Spleen (tissue), 11 donors: ENCODE measurements around the gene SERINC3. TPM values are rescaled to one million over a fixed set of nuclear protein-coding genes. Genes with fewer than 3 reads are reported as not detected.
"Not testable (repeated sequence)": the region's sequence is repeated elsewhere in the genome, so short reads cannot be mapped to it uniquely, and the experiment has no call there.

Experiments used
- DNase-seq: peaks from one replicate; pipeline ENCODE4 v3.0.0-alpha.2; 2020
- H3K27ac ChIP-seq, 8 donors: fragments of 200-600 bp; sonication (generic) in 7 of 8; 1 replicate in 4 of 8; 2 replicates in 4 of 8; pipeline versions ENCODE4 v1.5.0 to v1.8.0; 2016 to 2021; ENCODE audit warnings: inconsistent platforms in 4 of 8, mild to moderate bottlenecking in 4 of 8, moderate library complexity in 1 of 8
- H3K27me3 ChIP-seq, 7 donors: fragments of 200-600 bp; sonication (generic) in 6 of 7; replicated peaks in 1 of 7; 1 replicate in 4 of 7; 2 replicates in 3 of 7; pipeline versions ENCODE4 v1.5.0 to v1.8.0; 2016 to 2021; ENCODE audit warnings: inconsistent platforms in 3 of 7, mild to moderate bottlenecking in 1 of 7
- H3K36me3 ChIP-seq, 6 donors: fragments of 200-600 bp; sonication (generic) in 5 of 6; 1 replicate in 4 of 6; 2 replicates in 2 of 6; pipeline versions ENCODE4 v1.5.0 to v1.8.0; 2016 to 2021; ENCODE audit warnings: inconsistent platforms in 2 of 6
- H3K4me1 ChIP-seq, 6 donors: fragments of 200-600 bp; sonication (generic) in 5 of 6; 1 replicate in 3 of 6; 2 replicates in 3 of 6; pipeline versions ENCODE4 v1.5.0 to v1.8.0; 2016 to 2021; ENCODE audit warnings: inconsistent platforms in 3 of 6
- H3K4me3 ChIP-seq, 8 donors: fragments of 200-600 bp; sonication (generic) in 7 of 8; 1 replicate in 4 of 8; 2 replicates in 4 of 8; pipeline versions ENCODE4 v1.5.0 to v1.8.0; 2016 to 2021; ENCODE audit warnings: inconsistent platforms in 4 of 8, mild to moderate bottlenecking in 4 of 8, moderate library complexity in 2 of 8
- H3K9me3 ChIP-seq, 8 donors: fragments of 200-600 bp; sonication (generic) in 7 of 8; 1 replicate in 4 of 8; 2 replicates in 4 of 8; pipeline versions ENCODE4 v1.5.0 to v1.8.0; 2016 to 2021; ENCODE audit warnings: inconsistent platforms in 4 of 8
- CTCF ChIP-seq, 11 experiments: fragments of 200-600 bp in 7 of 11; fragments of 450-650 bp in 4 of 11; sonication (generic) in 4 of 11; IDR thresholded peaks in 8 of 11; conservative IDR thresholded peaks in 3 of 11; 1 replicate in 7 of 11; 2 replicates in 4 of 11; pipeline versions ENCODE4 v1.4.0 to v1.8.0; 2016 to 2021; ENCODE audit warnings: antibody characterized with exemption in 11 of 11, inconsistent platforms in 4 of 11, mild to moderate bottlenecking in 1 of 11
- POLR2A ChIP-seq, 3 donors: fragments of 450-650 bp; IDR thresholded peaks; one replicate each; pipeline ENCODE4 v1.5.1; 2017; ENCODE audit warnings: antibody characterized with exemption in 3 of 3, mild to moderate bottlenecking in 1 of 3
- POLR2AphosphoS5 ChIP-seq, 3 donors: sonication (generic); formaldehyde crosslinking; IDR thresholded peaks; one replicate each; pipeline ENCODE4 v1.5.1; 2017; ENCODE audit warnings: antibody characterized with exemption in 3 of 3
- WGBS, 5 donors: extraction: QIAGEN DNeasy Blood & Tissue Kit in 3 of 5; methylation state at CpG; one replicate each; pipeline versions ENCODE4 v1.1.5 to v1.1.7; 2013 to 2018; 5-methylcytosine and 5-hydroxymethylcytosine counted together
- intact Hi-C: fragments of 100-400 bp; cut with DNase I; formaldehyde crosslinking; loops from one replicate; pipeline ENCODE4 v1.15.0; 2023; ENCODE audit warnings: low total_unique reads
- polyA plus RNA-seq, 3 donors: library from polyadenylated mRNA; stranded (reverse); fragments of 200-250 nt; gene quantifications; one replicate each; pipeline ENCODE4 v1.2.1, GENCODE V29; 2013
- total RNA-seq, 7 donors: library from RNA; depleted of rRNA in 3 of 7; stranded (reverse); fragments of >200 nt in 3 of 7; fragmentation: NEBNext Ultra II Directional in 4 of 7; extraction: Animal tissue kit (Norgen Biotek cat#: 25700) in 4 of 7; gene quantifications; one replicate each; pipeline versions ENCODE4 v1.1.0 to v1.2.1, GENCODE V29; 2016 to 2021
- donor health status: healthy with polysubstance abuse.
- donor health status: DM: no; HTN: no; CAD: no; lungs with moderate emphysema.
- donor health status: DM: no; HTN: no; CAD: no.
- donor health status: Bipolar disorder and iron deficiency.
- donor health status: healthy.
- donor health status: DM: no; HTN: no; CAD: no.
- donor health status: DM: yes; HTN: yes; CAD: no.

The SERINC3 gene
- total and polyA plus RNA-seq, 10 donors = 14.5 to 117 (median 85.5) TPM

- intact Hi-C loops = no loop called here
- DNase-seq = no peak
- peaks cover 0 to 16% (median 2%) of the 10 kb centered on the region in 6 donors for H3K4me1 ChIP-seq
- no peak overlapping the region for H3K27ac ChIP-seq
- H3K9me3 ChIP-seq = no peaks in the 10 kb centered on the region
- H3K36me3 ChIP-seq = no peaks in the 10 kb centered on the region
- H3K27me3 ChIP-seq = no peaks in the 10 kb centered on the region
- H3K4me3 ChIP-seq = no peak overlapping the region
- TF ChIP-seq POLR2AphosphoS5 (IDR thresholded peaks at IDR 0.05) (no peak), POLR2A (IDR thresholded peaks at IDR 0.05) (no peak), CTCF (IDR thresholded peaks at IDR 0.05 in 8 of 11, conservative IDR thresholded peaks at IDR 0.05 in 3 of 11) (no peak)
Observed at GRCh38 chr20:44566811-44567210, 44.9 kb upstream of the SERINC3 start.

GRCh38 chr20:44566018-44566417, 44.1 kb upstream of the SERINC3 start:
- no peak for DNase-seq
- no peak overlapping the region for H3K27ac ChIP-seq
- H3K4me1 ChIP-seq = peaks cover 0 to 11% (median 2%) of the 10 kb centered on the region in 6 donors
- H3K4me3 ChIP-seq = no peak overlapping the region
- no peaks in the 10 kb centered on the region for H3K36me3 ChIP-seq
- no peak for TF ChIP-seq POLR2A (IDR thresholded peaks at IDR 0.05)
- TF ChIP-seq CTCF (IDR thresholded peaks at IDR 0.05 in 8 of 11, conservative IDR thresholded peaks at IDR 0.05 in 3 of 11) = no peak
- no peak for TF ChIP-seq POLR2AphosphoS5 (IDR thresholded peaks at IDR 0.05)
- WGBS, 5 donors = 80 to 96% (median 89%) methylated on average over 3 of the region's 3 CpGs
- no peaks in the 10 kb centered on the region for H3K9me3 ChIP-seq
- no peaks in the 10 kb centered on the region for H3K27me3 ChIP-seq
- intact Hi-C loops = no loop called here

GRCh38 chr20:44561876-44562275, 40.0 kb upstream of the SERINC3 start:
- no peak overlapping the region for H3K27ac ChIP-seq
- intact Hi-C loops = no loop called here
- no peaks in the 10 kb centered on the region for H3K27me3 ChIP-seq
- H3K4me1 ChIP-seq = peaks cover 0 to 11% (median 4%) of the 10 kb centered on the region in 6 donors
- H3K4me3 ChIP-seq = no peak overlapping the region
- DNase-seq = no peak
- H3K9me3 ChIP-seq = no peaks in the 10 kb centered on the region
- no peaks in the 10 kb centered on the region for H3K36me3 ChIP-seq
- TF ChIP-seq POLR2A (IDR thresholded peaks at IDR 0.05) = no peak
- no peak for TF ChIP-seq POLR2AphosphoS5 (IDR thresholded peaks at IDR 0.05)
- no peak for TF ChIP-seq CTCF (IDR thresholded peaks at IDR 0.05 in 8 of 11, conservative IDR thresholded peaks at IDR 0.05 in 3 of 11)

- intact Hi-C loops, H3K27ac ChIP-seq, H3K4me3 ChIP-seq, H3K27me3 ChIP-seq, DNase-seq, H3K36me3 ChIP-seq, H3K9me3 ChIP-seq: not testable (repeated sequence)
- 85 to 96% (median 92%) methylated on average over 6 of the region's 6 CpGs for WGBS, 5 donors
- H3K4me1 ChIP-seq = peaks cover 0 to 11% (median 4%) of the 10 kb centered on the region in 6 donors
Observed at GRCh38 chr20:44560818-44561217, 38.9 kb upstream of the SERINC3 start.

- WGBS, 5 donors = 67 to 94% (median 89%) methylated on average over 2 of the region's 2 CpGs
- peaks cover 0 to 11% (median 4%) of the 10 kb centered on the region in 6 donors for H3K4me1 ChIP-seq
- H3K27me3 ChIP-seq = no peaks in the 10 kb centered on the region
- intact Hi-C loops = no loop called here
- H3K9me3 ChIP-seq = no peaks in the 10 kb centered on the region
- no peak for DNase-seq
- H3K36me3 ChIP-seq = no peaks in the 10 kb centered on the region
- TF ChIP-seq POLR2AphosphoS5 (IDR thresholded peaks at IDR 0.05) (no peak), CTCF (IDR thresholded peaks at IDR 0.05 in 8 of 11, conservative IDR thresholded peaks at IDR 0.05 in 3 of 11) (no peak), POLR2A (IDR thresholded peaks at IDR 0.05) (no peak)
- no peak overlapping the region for H3K27ac ChIP-seq
- no peak overlapping the region for H3K4me3 ChIP-seq
Observed at GRCh38 chr20:44560229-44560628, 38.4 kb upstream of the SERINC3 start.
